Stimulated activated CD8-positive, alpha-beta memory T cell treated with anti-CD3 and anti-CD28 coated beads, Interleukin-12 subunit alpha, Interleukin-12 subunit beta, amount 100 ng/mL, for 4 hours (primary cell): Measurements from ENCODE around the gene MYRIP.
"Not testable (repeated sequence)": the region's sequence is repeated elsewhere in the genome, so short reads cannot be mapped to it uniquely, and the experiment has no call there.

Experiments used
- DNase-seq: peaks from one replicate; pipeline ENCODE4 v3.0.0-alpha.2; 2020; ENCODE audit warnings: low read depth

Gene MYRIP

DNA sequence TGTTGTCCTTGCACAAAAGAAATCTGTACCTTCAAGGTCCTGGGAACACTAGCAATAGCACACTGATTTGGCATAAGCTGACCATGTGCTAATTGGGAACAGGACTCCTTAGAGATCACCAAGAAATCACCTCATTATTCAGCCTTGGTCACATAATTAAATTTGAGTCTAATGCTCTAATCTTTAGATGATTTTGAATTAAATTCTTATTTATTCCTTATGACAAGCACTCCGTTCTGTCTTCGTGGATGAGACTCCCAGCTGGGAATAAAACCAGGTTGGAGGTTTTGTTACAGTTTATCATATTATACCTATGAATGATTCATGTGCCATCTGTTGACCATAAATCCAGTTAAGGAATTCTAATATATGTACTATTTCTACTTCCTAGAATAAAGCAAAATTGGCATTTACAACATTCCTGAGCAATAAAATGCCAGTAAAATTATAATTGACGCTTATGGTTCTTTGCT lies 162.2 kb downstream of the MYRIP start:
- no peak for DNase-seq

DNA sequence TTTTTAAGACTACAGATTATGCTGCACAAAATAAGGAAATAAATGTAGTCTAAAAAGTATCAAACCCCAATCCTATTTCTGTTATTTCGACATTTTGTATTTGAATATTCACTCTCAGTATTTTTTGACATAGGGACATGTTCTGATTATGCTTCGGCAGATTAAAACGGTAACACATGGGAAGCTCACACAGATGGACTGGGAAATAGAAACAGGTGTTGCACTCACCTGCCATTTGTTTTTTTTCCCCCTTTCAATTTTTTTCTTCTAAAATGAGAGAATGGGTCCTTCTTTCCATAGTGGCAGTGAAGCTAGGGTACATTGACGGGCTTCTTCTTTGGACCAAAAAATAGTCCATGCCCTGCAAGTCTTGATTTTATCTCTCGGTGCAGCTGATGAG lies 163.1 kb downstream of the MYRIP start:
- no peak for DNase-seq

DNA sequence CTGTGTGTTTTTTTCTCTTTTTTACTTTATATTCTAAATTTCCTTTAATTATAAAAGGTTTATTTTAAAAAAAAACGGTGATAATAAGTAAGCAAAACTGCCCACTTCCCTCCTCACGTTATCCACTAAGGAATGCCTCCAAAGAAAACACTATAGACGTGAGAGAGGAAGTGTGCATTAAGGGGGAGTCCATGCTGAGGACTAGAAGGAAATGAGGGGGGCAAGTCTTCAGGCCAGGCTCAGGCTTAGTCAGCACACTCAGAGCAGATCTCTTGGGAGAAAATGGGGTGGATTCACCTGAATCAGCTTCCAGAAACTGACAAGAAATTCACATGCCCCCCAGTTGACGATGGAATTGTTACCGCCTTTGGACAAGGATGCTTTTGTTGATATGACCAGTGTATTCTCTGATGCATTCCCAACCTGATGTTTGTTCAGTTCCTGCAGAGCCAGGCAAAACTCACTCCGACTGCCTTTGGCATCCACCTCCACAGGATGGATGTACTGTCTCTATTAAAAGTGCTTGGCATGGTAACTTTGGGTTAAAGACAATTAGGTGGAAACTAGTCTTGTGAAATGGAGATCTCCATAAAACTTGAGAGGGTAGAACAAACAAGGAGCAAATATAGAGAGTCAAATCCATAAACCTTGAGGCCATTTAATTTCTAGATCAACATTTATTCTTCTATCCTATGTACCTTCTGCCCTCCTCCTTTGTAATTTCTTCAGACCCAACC lies 167.8 kb downstream of the MYRIP start:
- no peak for DNase-seq

DNA sequence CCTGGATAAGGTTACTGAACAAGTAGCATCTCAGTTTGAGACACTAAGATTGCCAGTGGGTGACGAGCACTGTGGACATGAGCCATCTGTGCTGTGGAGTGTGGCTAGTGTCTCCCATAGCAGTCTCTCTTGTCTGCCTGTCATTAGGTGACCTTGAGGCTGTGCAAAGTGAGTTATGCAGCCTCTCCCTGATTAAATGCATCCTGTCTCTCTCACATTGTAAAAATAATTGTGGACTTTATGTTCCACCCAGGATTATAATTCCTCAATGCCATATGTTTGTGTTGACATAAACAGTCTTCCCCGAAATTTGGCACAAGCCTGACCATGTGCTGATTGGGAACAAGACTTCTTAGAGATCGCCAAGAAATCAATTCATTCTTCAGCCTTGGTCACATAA lies 168.9 kb downstream of the MYRIP start:
- DNase-seq: no peak

DNA sequence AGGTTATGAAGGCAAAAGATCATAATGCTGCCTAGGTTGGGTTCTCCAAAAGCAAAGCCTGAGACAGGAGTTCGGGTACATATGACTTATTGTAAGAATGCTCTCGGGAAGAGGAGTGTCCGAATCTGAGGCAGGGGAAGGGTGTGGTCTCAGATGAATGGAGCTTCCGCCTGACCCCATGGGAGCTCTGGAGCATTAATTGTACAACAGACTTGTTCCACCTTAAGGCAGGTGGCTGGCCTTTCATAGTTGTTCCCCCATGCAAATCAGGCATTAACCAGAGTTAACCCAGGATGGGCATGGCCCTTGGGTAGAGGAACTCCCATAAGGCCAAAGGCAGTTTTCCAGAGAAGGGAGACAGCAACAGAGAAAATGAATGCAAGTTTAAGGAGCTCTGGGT lies 170.6 kb downstream of the MYRIP start:
- no peak for DNase-seq

DNA sequence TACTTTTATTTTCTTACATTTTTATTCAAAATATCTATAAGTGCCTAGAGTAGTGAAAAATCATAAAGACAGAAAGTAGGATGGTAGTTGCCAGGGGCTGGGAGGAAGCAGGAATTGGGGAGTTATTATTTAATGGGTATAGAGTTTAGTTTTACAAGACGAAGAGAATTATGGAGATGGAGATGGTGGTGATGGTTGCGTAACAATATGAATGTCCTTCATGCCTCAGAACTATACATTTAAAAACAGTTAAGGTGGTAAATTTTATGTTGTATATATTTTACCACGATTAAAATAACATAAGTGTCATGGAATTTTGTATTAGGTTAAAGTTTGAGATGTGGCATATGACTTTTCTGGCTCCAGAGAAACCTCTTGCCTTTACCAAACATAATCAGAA lies 171.4 kb downstream of the MYRIP start:
- no peak for DNase-seq

DNA sequence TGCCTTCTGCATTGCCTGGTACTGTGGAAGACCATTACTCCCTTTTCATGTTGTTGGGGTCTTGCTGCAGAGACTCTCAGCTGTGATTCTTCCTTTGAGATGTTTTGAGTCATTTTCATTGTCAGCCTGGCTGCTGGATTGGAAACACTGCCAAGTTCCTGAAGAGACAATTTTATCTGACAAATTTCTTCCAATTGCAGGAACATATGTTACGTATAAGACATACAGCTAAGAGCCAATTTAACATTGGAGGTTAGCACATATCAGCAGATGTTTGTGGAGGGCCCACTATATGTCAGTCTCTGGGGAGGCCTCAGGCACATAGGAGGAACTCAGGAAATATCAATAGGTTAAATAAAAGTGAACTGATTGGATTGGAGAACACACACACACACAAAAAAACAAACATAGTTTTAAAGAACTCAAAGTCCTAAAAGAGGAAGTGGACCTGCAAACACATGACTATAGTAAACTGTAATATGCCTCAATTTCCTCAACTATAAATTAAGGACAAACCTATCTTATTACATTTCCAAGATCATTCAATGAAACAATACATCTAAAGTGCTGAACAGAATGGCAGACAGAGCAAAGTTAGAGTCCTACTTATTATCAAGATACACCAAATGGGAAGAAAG lies 172.3 kb downstream of the MYRIP start:
- DNase-seq: no peak

DNA sequence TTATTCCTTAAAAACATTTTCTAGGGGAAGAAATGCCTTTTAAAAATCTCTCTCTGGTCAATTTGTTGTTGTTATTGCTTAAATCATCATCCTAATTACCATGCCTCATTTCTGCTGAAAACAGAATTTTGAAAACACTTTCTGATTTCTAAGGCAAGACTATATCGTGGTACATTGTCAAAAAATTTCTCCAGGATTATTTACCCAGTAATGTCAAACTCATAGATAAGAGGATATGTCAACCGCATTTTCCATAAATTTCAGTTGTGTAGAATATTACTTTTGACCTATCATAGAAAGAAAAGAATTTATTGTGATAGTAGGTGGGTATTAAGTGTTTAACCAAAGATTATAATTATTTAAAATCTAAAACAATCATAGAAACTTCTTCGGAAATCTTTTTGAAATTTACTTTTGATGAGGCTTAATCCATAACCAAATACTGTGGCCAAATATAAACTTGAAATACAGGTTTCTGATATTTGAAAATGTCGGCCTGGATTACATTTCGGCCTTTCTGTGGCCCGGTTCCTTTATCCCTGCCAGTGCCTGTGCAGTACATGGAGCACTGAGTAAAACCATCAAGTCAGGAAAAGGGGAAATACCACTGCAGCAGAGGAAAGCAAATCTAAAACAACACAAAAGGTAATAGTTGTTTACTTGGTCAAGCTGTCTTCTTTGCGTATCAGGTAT lies 173.4 kb downstream of the MYRIP start:
- DNase-seq: no peak

DNA sequence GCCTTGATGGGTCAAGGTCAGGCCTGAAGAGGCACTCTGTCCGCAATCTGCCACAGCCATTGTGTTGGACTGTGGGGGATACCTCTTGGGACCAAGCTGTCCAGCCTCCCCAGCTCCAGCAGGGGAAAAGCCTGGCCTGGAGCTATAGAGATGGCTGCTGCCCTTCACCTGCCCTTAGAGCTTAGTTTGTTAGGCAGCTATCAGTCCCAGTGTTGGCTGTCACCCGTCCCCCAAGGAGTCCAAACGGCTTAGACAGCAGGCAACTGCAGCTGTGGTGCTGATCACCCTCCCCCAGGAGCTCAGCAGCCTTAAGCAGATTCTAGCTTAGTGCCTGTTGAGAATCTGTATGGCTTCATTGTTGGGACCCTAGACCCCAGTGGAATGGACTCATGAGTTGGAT lies 180.3 kb downstream of the MYRIP start:
- no peak for DNase-seq

DNA sequence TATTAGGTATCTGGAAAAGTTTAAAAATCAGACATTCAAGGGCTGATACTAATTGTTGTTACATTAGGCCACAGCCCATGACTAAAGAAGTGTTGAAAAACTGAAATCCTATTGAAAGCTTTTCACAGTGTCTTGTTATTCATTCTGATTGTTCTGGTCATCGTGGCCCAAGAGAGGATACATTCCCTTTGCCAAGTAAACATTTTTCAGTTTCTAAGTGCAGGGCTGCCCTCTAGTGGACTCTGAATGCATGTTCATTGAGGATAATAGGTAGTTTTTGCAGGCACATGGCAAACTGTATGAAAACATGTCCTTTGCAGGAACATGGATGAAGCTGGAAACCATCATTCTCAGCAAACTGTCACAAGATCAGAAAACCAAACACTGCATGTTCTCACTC lies 181.1 kb downstream of the MYRIP start:
- no peak for DNase-seq

DNA sequence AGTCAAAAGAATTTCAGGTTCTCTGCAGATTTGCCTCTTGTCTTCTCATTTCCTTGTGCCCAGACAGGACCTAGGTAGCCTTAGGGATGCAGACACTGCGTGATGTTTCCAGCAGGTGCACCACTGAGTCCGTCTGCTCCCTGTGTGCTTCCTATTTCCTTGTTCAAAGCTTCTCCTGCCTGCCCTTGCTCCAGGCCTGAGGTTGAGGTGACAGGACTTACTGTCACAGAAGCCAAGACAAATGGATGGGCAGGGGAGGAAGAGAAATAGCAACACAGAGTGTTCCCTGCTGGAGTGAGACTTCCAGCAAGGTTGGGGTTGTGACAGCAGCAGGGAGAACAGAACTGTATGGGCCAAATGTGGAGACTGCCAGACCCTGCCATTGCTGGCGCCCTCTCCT lies 199.4 kb downstream of the MYRIP start:
- DNase-seq: no peak

DNA sequence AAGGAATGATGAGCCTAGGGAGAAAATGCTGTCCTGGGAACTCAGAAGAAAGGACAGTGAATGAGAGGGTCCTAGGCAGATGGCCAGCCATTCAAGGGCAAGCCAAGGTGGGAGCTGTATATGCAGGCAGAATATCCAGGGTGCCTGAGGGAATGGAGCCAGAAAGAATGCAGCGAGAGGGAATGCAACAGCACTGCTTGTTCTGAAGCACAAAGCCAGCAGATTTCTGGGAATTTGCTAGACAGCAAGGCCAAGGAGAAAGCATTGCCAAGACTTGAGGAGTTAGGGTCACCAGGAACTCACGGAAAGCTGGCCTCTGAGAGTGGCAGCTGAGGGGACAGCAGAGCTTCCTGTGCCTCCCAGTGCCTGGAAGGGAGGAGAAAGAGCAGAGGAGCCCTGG lies 200.6 kb downstream of the MYRIP start:
- DNase-seq: no peak

DNA sequence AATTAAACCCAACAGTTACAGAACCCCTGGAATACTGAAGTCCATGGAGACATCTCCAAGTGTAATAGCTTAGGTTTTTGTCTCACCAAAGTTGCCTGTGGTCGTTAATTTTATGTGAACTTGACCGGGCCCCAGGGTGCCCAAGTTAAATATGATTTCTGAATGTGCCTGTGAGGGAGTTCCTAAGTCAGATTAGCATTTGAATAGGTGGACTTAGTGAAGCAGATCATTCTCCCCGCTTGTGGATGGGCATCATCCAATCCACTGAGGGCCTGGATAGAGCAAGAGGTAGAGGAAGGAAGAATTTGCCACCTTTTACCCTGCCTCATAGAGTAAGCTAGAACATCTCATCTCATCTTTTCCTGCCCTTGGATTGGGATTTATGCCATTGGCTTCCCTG lies 203.0 kb downstream of the MYRIP start:
- no peak for DNase-seq

DNA sequence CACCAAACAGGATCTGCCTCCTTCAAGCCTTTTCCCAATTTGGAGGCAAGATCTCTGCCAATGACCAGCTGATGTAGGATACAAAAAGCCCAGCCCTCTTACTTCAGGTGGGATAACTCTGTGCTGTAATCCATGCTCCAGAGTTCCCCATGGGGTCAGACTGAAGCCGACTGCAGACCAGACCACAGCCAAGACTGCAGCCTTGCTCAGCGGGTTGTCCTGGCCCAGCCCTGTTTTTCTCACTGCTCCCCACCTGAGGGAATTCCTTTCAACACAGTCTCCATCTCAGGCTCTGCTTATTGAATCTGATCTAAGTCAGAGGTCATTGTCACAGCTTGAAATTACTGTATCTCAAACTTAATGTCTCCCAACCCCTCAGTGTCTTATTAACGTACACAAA lies 207.0 kb downstream of the MYRIP start:
- no peak for DNase-seq

DNA sequence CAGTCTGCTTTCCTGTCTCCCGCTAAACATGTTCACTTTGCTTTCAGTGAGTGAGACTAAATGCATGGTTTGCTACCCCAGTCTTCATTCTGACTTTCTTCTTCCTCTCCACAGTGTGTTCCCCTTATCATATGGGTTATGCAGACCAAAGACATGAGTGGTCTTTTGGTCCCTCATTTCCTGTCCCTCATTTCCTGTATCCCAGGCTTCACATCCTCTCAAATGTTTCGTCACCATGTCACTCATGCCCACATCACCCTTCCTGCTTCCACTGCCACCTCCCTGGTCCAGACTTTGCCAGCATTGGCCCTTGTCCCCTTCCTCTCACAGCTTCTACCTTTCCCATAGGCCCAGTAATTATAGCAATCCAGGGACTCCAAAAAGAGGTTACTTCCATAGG lies 209.0 kb downstream of the MYRIP start:
- no peak for DNase-seq

DNA sequence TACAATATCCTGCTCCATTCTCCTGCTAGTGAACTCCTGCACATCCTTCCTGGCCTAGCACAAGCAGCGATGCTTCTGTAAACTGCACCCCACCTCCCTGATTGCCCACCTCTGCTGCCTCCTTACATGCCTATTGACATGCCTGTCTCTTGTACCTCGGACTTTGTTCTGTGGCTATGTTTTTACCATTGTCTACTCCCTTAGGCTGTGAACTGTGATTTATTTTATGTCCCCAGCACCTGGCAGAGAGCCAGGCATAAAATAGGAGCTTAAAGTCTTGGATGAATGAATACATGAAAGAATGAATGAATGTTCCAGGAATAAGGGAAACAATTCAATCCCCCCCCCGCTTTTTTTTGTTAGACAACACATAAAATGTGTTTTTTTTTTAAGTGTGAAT lies 210.0 kb downstream of the MYRIP start:
- DNase-seq: no peak

DNA sequence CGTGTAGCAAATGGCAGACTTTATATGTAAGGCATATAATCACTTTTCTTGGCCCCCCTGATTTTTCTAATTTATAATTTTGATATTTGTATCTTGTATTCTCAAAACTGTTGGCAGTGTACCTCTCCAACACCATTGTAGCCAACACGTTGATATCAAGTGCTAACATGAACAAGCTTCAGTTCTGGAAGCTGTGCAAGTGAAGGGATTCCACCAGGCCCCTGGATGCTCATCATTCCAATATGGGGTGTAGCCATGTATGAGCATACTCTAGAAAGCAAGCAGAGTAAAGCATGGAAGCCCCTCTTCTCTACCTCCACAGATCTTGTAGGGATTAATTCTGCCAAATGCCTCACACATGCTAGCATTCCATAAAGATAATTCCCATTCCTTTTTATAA lies 211.3 kb downstream of the MYRIP start:
- DNase-seq: no peak

DNA sequence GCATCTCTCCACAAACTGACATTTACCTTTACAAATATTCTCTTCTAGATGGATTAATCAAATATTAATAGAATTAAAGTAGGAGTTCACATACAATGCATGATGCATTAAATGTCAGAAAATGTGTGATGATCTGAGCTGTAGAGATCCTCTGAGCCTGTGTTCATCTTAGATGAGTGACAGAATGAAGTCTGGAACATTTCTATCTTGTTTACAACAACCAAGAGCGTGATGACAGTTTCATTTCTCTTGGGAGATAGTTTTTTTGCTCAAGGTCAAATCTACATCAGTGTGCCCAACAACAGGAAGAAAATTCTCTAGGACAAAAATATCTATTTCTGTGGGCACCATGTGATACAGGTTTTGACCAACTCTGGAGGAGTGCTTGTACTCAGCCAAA lies 211.9 kb downstream of the MYRIP start:
- no peak for DNase-seq

DNA sequence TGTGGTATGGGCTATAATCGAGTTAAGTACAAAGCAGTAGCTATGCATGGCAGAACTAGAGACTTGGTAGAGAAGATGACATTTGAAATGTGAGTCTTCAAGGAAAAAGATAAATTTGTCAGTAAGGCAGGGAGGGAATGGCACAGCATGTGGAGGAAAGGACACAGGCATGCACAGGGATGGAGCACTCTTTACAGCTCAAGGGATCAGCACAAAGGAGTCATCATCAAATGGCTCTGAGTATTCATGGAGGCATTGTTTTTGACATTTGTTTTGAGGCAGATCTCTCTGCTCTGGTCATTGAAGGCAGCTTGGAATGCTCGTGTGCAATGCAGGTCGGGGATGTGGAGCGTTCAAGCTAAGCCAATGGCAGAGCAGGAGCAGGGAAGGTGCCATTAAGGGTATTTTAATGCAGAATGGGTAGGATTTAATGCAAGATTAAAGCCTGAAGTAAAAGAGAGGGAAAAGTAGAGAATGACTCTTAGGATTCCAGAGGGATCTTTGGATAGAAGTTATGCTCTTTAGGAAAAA lies 213.0 kb downstream of the MYRIP start:
- no peak for DNase-seq

DNA sequence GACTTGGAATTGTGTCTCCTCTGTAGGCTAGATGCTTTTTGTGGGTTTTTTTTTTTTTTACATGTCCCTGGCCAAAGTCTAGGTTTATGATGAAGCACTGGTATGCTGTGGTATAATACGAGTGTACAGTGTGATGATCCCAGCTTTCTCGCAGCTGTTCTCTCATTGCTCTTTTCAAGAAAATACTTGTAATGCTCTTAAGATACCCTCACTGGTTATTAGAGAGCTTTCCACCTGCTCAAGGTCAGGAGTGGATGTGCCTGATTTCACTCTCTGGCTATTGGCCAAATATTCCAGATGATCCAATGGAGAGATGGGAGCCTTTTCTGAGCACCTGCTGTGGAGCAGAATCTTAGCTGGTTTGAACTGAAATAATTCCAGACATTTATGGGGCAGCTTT lies 215.1 kb downstream of the MYRIP start:
- no peak for DNase-seq

DNA sequence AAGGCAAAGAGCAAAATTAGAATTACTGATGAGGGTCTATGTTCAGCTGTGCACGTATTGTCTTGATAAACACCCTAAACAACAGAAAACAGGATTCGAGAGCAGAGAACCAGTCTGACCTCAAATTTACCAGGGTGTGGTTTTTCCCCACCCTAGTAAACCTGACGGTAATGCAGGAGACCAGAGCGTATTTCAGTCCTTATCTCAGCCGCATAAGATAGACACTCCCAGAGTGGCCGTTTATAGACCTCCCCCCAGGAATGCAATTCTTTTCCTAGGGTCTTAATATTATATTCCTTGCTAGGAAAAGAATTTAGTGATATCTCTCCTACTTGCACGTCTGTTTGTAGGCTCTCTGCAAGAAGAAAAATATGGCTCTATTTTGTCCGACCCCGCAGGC lies 216.5 kb downstream of the MYRIP start:
- not testable (repeated sequence) for DNase-seq

DNA sequence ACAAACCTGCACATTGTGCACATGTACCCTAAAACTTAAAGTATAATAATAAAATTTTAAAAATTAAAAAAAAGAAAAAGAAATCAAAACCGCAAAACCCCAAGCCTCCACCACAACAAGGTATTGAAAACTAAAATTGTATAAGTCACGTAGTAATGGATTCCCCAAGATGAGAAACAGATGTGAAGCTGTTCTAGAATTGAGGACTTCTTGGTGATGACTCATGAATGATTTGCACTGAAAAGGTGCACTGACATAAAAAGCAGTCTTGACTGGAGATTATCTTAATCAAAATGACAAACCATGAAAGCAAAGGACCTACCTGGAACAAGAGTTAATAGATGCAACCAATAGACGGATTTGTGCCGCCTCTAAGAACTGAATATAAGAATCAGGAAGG lies 225.8 kb downstream of the MYRIP start:
- DNase-seq: no peak

DNA sequence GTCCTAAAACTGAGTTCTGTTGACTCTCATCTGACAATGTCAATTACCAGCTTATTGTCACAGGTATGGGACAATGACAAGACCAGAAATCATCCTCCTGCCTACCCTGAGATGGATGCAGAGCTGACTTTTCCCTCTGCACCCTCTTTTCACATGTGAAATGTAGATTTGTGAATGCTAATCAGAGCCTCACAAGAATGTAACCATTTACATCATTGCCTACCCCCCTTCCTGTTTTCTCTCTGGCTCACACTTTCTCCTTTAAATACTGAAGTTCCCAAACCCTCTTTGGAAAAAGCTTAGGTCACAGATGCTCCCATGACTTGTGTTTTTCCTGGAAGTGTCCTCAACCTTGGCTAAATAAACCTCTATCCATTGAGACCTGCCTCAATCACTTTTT lies 228.2 kb downstream of the MYRIP start:
- DNase-seq: no peak
